Measurements from ENCODE around the gene TMEM132D. TPM values are rescaled to one million over a fixed set of nuclear protein-coding genes. Genes with fewer than 3 reads are reported as not detected.
A peak's percentile ranks its signal among the peaks of the same experiment; 100 is the strongest.

TMEM132D gene
- total RNA-seq, 1 donor from 2014 or later: 1.0 TPM

DNA sequence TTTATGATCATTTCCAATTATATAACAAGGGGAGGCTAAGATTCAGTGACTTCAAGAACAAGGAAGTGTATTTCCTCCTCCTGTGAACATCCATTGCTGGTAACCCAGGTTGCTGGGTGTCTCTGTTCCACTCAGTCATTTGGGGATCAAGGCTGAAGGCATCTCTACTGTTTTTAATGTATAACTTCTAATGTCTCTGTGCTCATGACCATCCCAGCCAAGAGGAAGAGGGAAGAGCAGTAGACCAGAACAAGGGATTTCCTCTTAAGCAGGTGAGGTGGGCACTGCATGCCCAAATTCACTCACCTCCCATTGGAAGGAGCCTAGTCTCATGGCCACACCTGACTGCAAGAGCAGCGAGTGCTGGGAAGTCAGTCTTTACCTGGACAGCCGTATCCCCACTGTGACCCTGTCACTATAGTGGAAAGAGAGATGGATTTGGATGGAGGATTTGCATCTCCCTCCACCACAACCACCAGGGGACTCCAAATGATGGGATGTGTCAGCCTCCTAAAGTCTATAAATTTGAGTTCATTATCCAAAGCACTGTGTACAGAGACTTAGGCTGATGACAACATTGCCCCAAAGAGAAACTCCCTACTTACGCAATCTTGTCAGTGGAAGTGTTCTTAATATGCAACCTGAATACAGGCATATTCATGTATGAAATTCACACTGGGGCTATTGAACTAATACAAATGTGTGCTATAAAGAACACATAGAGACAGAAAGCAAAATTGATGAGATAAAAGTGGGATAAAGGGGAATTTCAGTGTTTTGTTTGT, 368.7 kb downstream of the TMEM132D start:
- ATAC-seq: no peak
- Histone ChIP-seq H3K9me3 (no peaks in the 10 kb centered on the region), H3K4me3 (no peak overlapping the region), H3K36me3 (no peaks in the 10 kb centered on the region), H3K27me3 (no peaks in the 10 kb centered on the region), H3K27ac (no peak overlapping the region), H3K4me1 (no peaks in the 10 kb centered on the region)
- intact Hi-C loops (cut with DNase I): no loop called here
- DNase-seq: no peak
- no peak for TF ChIP-seq CTCF (IDR thresholded peaks at IDR 0.05)

GRCh38 chr12:129532707-129533499, 370.9 kb downstream of the TMEM132D start:
- TF ChIP-seq CTCF (IDR thresholded peaks at IDR 0.05): no peak
- ATAC-seq (no peak), DNase-seq (no peak)
- H3K4me1 ChIP-seq: no peaks in the 10 kb centered on the region
- no peak overlapping the region for H3K4me3 ChIP-seq
- intact Hi-C loops (cut with DNase I): no loop called here
- H3K27me3 ChIP-seq: no peaks in the 10 kb centered on the region
- no peaks in the 10 kb centered on the region for H3K9me3 ChIP-seq
- H3K36me3 ChIP-seq: no peaks in the 10 kb centered on the region
- H3K27ac ChIP-seq: no peak overlapping the region

GRCh38 chr12:129532082-129532481, 371.7 kb downstream of the TMEM132D start:
- ATAC-seq (no peak), DNase-seq (no peak)
- Histone ChIP-seq H3K27ac (no peak overlapping the region), H3K27me3 (no peaks in the 10 kb centered on the region), H3K4me1 (no peaks in the 10 kb centered on the region), H3K36me3 (no peaks in the 10 kb centered on the region), H3K9me3 (no peaks in the 10 kb centered on the region), H3K4me3 (no peak overlapping the region)
- intact Hi-C loops (cut with DNase I): no loop called here
- no peak for TF ChIP-seq CTCF (IDR thresholded peaks at IDR 0.05)

DNA sequence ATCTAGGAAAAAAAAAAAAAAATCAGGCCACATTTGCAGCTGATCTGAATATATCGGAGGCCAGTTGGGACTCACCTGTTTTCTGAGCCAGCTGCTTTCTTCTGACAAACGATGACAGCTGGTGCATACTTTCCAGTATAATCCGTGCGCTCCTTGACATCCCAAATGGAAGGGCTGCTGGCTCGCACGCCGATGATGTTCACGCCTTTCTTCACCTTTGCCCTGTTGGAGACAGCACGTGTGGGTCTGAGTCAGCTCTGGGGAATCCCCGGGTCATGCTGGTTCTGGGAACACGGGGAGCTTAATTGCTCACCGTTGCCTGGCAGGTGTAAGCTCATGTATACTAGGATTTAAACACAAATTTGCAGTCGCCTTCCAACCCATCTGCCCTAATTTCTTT, 372.8 kb downstream of the TMEM132D start:
- intact Hi-C loops (cut with DNase I): no loop called here
- Histone ChIP-seq H3K27ac (no peak overlapping the region), H3K4me1 (no peaks in the 10 kb centered on the region), H3K27me3 (no peaks in the 10 kb centered on the region), H3K36me3 (no peaks in the 10 kb centered on the region), H3K9me3 (no peaks in the 10 kb centered on the region), H3K4me3 (no peak overlapping the region)
- DNase-seq (no peak), ATAC-seq (peak; percentile 60)
- no peak for TF ChIP-seq CTCF (IDR thresholded peaks at IDR 0.05)

GRCh38 chr12:129530517-129530916, 373.3 kb downstream of the TMEM132D start:
- Histone ChIP-seq H3K36me3 (no peaks in the 10 kb centered on the region), H3K27ac (no peak overlapping the region), H3K27me3 (no peaks in the 10 kb centered on the region), H3K4me3 (no peak overlapping the region), H3K9me3 (no peaks in the 10 kb centered on the region), H3K4me1 (no peaks in the 10 kb centered on the region)
- TF ChIP-seq CTCF (IDR thresholded peaks at IDR 0.05): no peak
- intact Hi-C loops (cut with DNase I): no loop called here
- ATAC-seq (no peak), DNase-seq (no peak)
